ENCODE data around the gene SLC44A1.

SLC44A1 gene

GRCh38 chr9:105331755-105332154, 87.3 kb downstream of the SLC44A1 start:
- no peaks in the 10 kb centered on the region for H3K27me3 ChIP-seq (ENCODE audit: insufficient read depth, insufficient read length)
- peaks cover 12% of the 10 kb centered on the region for H3K36me3 ChIP-seq (ENCODE audit: insufficient read depth, insufficient read length, low read length)
- no peaks in the 10 kb centered on the region for H3K4me1 ChIP-seq (ENCODE audit: insufficient read depth, insufficient read length)
- H3K4me3 ChIP-seq (ENCODE audit: insufficient read length, low read depth), result no peak overlapping the region
- TF ChIP-seq ZNF274 (IDR thresholded peaks at IDR 0.05; ENCODE audit: low read depth, low read length) (no peak), SUZ12 (IDR thresholded peaks at IDR 0.05; ENCODE audit: extremely low read depth, insufficient read depth, insufficient read length) (no peak), YY1 (IDR thresholded peaks at IDR 0.05; ENCODE audit: insufficient read depth, insufficient read length) (no peak)
- H3K9ac ChIP-seq (ENCODE audit: insufficient read length, low read depth), result no peak overlapping the region
- no peak for DNase-seq (ENCODE audit: low read depth, low spot score)
- H3K9me3 ChIP-seq (ENCODE audit: insufficient read depth, low read length), result no peaks in the 10 kb centered on the region

GRCh38 chr9:105332471-105332870, 88.0 kb downstream of the SLC44A1 start:
- TF ChIP-seq YY1 (IDR thresholded peaks at IDR 0.05; ENCODE audit: insufficient read depth, insufficient read length) (no peak), SUZ12 (IDR thresholded peaks at IDR 0.05; ENCODE audit: extremely low read depth, insufficient read depth, insufficient read length) (no peak), ZNF274 (IDR thresholded peaks at IDR 0.05; ENCODE audit: low read depth, low read length) (no peak)
- H3K9me3 ChIP-seq (ENCODE audit: insufficient read depth, low read length), result no peaks in the 10 kb centered on the region
- DNase-seq (ENCODE audit: low read depth, low spot score), result no peak
- no peaks in the 10 kb centered on the region for H3K4me1 ChIP-seq (ENCODE audit: insufficient read depth, insufficient read length)
- peaks cover 19% of the 10 kb centered on the region for H3K36me3 ChIP-seq (ENCODE audit: insufficient read depth, insufficient read length, low read length)
- H3K4me3 ChIP-seq (ENCODE audit: insufficient read length, low read depth), result no peak overlapping the region
- H3K27me3 ChIP-seq (ENCODE audit: insufficient read depth, insufficient read length), result no peaks in the 10 kb centered on the region
- no peak overlapping the region for H3K9ac ChIP-seq (ENCODE audit: insufficient read length, low read depth)

- no peak for TF ChIP-seq ZNF274 (IDR thresholded peaks at IDR 0.05; ENCODE audit: low read depth, low read length)
- no peak for TF ChIP-seq YY1 (IDR thresholded peaks at IDR 0.05; ENCODE audit: insufficient read depth, insufficient read length)
- TF ChIP-seq SUZ12 (IDR thresholded peaks at IDR 0.05; ENCODE audit: extremely low read depth, insufficient read depth, insufficient read length), result no peak
- no peaks in the 10 kb centered on the region for H3K27me3 ChIP-seq (ENCODE audit: insufficient read depth, insufficient read length)
- DNase-seq (ENCODE audit: low read depth, low spot score), result no peak
- no peaks in the 10 kb centered on the region for H3K9me3 ChIP-seq (ENCODE audit: insufficient read depth, low read length)
- H3K36me3 ChIP-seq (ENCODE audit: insufficient read depth, insufficient read length, low read length), result peaks cover 22% of the 10 kb centered on the region
- no peak overlapping the region for H3K4me3 ChIP-seq (ENCODE audit: insufficient read length, low read depth)
- no peaks in the 10 kb centered on the region for H3K4me1 ChIP-seq (ENCODE audit: insufficient read depth, insufficient read length)
- H3K9ac ChIP-seq (ENCODE audit: insufficient read length, low read depth), result no peak overlapping the region
These were observed 88.6 kb downstream of the SLC44A1 start for GRCh38 chr9:105333076-105333475.

GRCh38 chr9:105333811-105334210, 89.4 kb downstream of the SLC44A1 start:
- Histone ChIP-seq H3K4me1 (ENCODE audit: insufficient read depth, insufficient read length) (no peaks in the 10 kb centered on the region), H3K36me3 (ENCODE audit: insufficient read depth, insufficient read length, low read length) (peaks cover 25% of the 10 kb centered on the region), H3K4me3 (ENCODE audit: insufficient read length, low read depth) (no peak overlapping the region), H3K27me3 (ENCODE audit: insufficient read depth, insufficient read length) (no peaks in the 10 kb centered on the region), H3K9me3 (ENCODE audit: insufficient read depth, low read length) (no peaks in the 10 kb centered on the region), H3K9ac (ENCODE audit: insufficient read length, low read depth) (no peak overlapping the region)
- no peak for DNase-seq (ENCODE audit: low read depth, low spot score)
- TF ChIP-seq SUZ12 (IDR thresholded peaks at IDR 0.05; ENCODE audit: extremely low read depth, insufficient read depth, insufficient read length), result no peak
- no peak for TF ChIP-seq YY1 (IDR thresholded peaks at IDR 0.05; ENCODE audit: insufficient read depth, insufficient read length)
- no peak for TF ChIP-seq ZNF274 (IDR thresholded peaks at IDR 0.05; ENCODE audit: low read depth, low read length)

GRCh38 chr9:105338308-105338707, 93.9 kb downstream of the SLC44A1 start:
- no peaks in the 10 kb centered on the region for H3K9me3 ChIP-seq (ENCODE audit: insufficient read depth, low read length)
- TF ChIP-seq SUZ12 (IDR thresholded peaks at IDR 0.05; ENCODE audit: extremely low read depth, insufficient read depth, insufficient read length) (no peak), YY1 (IDR thresholded peaks at IDR 0.05; ENCODE audit: insufficient read depth, insufficient read length) (no peak), ZNF274 (IDR thresholded peaks at IDR 0.05; ENCODE audit: low read depth, low read length) (no peak)

GRCh38 chr9:105339849-105340248, 95.4 kb downstream of the SLC44A1 start:
- no peak overlapping the region for H3K4me3 ChIP-seq (ENCODE audit: insufficient read length, low read depth)
- TF ChIP-seq SUZ12 (IDR thresholded peaks at IDR 0.05; ENCODE audit: extremely low read depth, insufficient read depth, insufficient read length) (no peak), YY1 (IDR thresholded peaks at IDR 0.05; ENCODE audit: insufficient read depth, insufficient read length) (no peak), ZNF274 (IDR thresholded peaks at IDR 0.05; ENCODE audit: low read depth, low read length) (no peak)
- H3K36me3 ChIP-seq (ENCODE audit: insufficient read depth, insufficient read length, low read length), result peaks cover 30% of the 10 kb centered on the region
- no peaks in the 10 kb centered on the region for H3K4me1 ChIP-seq (ENCODE audit: insufficient read depth, insufficient read length)
- no peaks in the 10 kb centered on the region for H3K27me3 ChIP-seq (ENCODE audit: insufficient read depth, insufficient read length)
- DNase-seq (ENCODE audit: low read depth, low spot score), result no peak
- no peak overlapping the region for H3K9ac ChIP-seq (ENCODE audit: insufficient read length, low read depth)
- no peaks in the 10 kb centered on the region for H3K9me3 ChIP-seq (ENCODE audit: insufficient read depth, low read length)

More at GRCh38 chr9:105338308-105338707, 93.9 kb downstream of the SLC44A1 start:
- Histone ChIP-seq H3K4me3 (ENCODE audit: insufficient read length, low read depth) (no peak overlapping the region), H3K4me1 (ENCODE audit: insufficient read depth, insufficient read length) (no peaks in the 10 kb centered on the region), H3K27me3 (ENCODE audit: insufficient read depth, insufficient read length) (no peaks in the 10 kb centered on the region), H3K9ac (ENCODE audit: insufficient read length, low read depth) (no peak overlapping the region), H3K36me3 (ENCODE audit: insufficient read depth, insufficient read length, low read length) (peaks cover 30% of the 10 kb centered on the region)
- no peak for DNase-seq (ENCODE audit: low read depth, low spot score)

GRCh38 chr9:105341434-105342146, 97.1 kb downstream of the SLC44A1 start:
- H3K9me3 ChIP-seq (ENCODE audit: insufficient read depth, low read length), result no peaks in the 10 kb centered on the region
- no peaks in the 10 kb centered on the region for H3K27me3 ChIP-seq (ENCODE audit: insufficient read depth, insufficient read length)
- TF ChIP-seq ZNF274 (IDR thresholded peaks at IDR 0.05; ENCODE audit: low read depth, low read length) (no peak), SUZ12 (IDR thresholded peaks at IDR 0.05; ENCODE audit: extremely low read depth, insufficient read depth, insufficient read length) (no peak), YY1 (IDR thresholded peaks at IDR 0.05; ENCODE audit: insufficient read depth, insufficient read length) (no peak)
- peaks cover 20% of the 10 kb centered on the region for H3K36me3 ChIP-seq (ENCODE audit: insufficient read depth, insufficient read length, low read length)
- no peaks in the 10 kb centered on the region for H3K4me1 ChIP-seq (ENCODE audit: insufficient read depth, insufficient read length)
- no peak overlapping the region for H3K4me3 ChIP-seq (ENCODE audit: insufficient read length, low read depth)
- no peak overlapping the region for H3K9ac ChIP-seq (ENCODE audit: insufficient read length, low read depth)
- no peak for DNase-seq (ENCODE audit: low read depth, low spot score)
